ENCODE results near the gene TGFBRAP1.

Gene TGFBRAP1

GRCh38 chr2:105235388-105236059, 94.0 kb downstream of the TGFBRAP1 start:
- peak; percentile 5 for DNase-seq

GRCh38 chr2:105231232-105231619, 98.3 kb downstream of the TGFBRAP1 start:
- DNase-seq: no peak

GRCh38 chr2:105224444-105224843, 105.1 kb downstream of the TGFBRAP1 start:
- DNase-seq: no peak

GRCh38 chr2:105220604-105221003, 108.9 kb downstream of the TGFBRAP1 start:
- no peak for DNase-seq

- DNase-seq: no peak
Observed at GRCh38 chr2:105215586-105216192, 113.8 kb downstream of the TGFBRAP1 start.
